GM18858 (cell line): ENCODE data around the gene CPXM2.

ENCODE experiments used
- ATAC-seq: cut with Tn5 transposase; IDR thresholded peaks from one replicate; pipeline ENCODE4 v1.9.1; 2021; ENCODE audit not compliant: unreplicated experiment

Gene CPXM2

DNA sequence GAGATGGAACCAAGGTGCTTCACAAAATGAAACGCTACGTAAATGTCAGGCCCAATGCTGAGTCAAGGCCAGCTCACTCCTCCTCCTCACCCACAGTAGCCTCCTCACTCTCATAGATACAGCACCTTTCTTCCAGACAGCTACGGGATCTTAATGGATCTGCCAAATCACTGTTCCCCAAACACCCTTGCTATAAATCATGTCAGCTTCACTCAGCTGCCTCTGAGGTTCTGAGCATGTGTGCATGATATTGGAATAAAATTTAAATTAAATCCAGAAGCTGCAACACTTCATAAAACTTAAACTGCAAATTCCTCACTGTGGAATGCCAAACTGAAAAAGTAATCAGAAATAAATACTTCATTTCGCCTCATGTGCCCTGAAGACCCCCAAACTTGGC is 14.7 kb upstream of the CPXM2 start:
- ATAC-seq, result no peak

DNA sequence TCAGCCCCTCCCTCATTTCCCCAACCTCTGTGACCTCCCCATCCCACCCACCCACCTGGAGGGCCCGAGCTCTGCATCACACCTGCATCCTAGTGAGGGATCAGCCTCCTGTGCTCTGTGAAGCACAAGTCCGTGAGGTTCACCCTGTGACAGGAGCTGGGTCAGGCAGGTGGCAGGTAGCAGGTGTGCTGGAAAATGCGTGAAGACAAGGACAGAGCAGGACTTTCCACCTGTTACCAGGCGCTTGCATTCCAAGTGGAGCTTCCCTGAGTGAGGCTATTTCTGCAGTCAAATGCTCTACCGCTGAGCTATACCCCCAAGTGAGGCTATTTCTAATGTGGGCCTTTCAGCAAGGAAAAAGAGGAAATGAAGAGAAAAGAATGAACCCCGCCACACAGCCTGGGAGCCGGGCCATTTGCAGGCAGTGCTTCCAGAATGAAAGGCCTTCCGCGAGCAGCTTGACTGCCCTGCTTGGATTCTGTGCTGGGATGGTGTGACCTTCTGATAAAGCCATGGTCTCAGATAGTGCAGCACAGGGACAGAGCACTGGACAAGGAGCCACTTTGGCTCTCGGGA is 13.3 kb upstream of the CPXM2 start:
- no peak for ATAC-seq

DNA sequence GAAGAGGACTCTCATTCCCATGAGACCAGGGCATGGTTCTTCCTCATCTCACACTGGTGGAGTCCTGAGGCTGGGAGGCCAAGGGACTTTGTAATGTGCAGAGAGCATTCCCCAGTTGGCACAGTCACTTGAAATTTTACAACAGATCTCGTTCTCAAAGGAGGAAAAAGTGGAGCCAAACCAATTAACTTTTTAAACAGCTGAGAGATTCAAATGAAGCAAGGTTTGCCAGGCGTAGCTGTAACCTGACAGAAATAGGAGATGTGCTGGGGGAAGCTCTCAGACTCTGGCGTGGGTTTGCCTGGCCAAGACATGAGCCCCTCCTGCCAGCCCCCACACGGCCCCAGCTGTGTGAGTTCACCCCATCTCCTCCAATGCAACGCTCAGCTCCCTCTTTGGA is 12.0 kb upstream of the CPXM2 start:
- no peak for ATAC-seq

DNA sequence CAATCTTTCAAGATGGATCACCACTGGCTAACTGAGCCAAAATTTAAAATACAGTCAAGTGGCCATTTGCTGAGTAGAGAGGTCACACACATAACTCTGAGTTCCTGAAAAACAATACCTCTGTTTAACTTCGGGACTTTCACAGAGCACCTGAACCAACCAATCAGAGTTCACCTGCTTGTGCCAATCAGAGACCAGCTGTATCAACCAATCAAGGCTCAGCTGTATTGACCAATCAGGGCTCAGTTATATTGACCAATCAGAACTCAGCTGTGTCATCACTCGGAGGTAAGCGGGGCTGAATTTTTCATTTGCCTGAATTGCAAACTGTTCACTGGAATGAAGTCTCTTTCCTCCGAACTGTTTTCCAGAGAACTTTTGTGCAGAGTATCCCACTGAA is 10.0 kb upstream of the CPXM2 start:
- no peak for ATAC-seq

DNA sequence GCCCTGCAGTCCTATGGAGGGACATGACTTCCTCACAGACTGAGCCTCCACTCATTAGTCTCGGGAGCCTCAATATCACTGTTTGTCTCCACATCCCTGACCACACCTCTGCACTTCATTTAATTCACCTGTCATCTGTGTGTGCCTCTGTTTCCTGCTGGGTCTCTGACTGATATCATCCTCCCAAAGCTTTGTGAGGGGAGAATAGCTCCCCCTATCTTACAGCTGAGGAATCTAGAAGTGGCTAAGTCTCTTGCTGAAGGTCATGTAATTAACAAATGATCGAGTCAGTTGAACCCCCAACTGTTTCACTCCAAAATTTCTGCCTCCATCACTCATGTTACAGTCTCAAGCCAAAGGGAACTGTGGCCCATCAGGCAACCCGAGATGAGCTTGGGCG is 5.5 kb upstream of the CPXM2 start:
- ATAC-seq, result no peak

DNA sequence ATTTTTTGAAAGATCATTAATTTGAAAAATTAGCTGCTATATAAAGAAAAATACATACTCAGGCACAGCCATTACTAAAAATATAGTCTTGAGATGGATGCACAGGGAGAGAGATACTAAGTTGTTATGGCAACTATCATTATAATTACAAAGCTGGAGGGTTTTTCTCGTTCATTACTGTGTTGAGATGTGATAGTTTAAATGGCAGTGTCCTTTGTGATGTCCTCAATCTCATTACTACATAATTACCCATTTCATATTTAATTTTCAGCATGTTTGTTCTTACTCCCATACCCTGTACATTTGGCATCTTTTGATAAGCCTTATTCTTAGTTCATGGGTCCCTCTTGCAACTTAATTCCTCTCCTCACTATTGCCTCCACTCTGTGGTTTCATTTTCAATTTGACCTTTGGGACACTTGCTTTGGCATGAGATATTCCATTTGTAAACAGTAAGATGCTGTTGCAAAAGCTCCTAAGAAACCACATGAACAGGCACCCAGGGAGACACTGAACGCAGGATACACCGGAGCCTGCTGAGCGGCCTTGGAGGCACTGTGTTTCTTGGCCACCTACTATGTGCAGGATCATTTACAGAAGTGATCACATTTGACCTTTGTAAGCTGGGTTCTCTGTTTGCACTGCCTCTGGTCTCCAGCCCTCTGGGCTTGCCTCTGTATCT is 4.8 kb upstream of the CPXM2 start:
- ATAC-seq, result no peak

DNA sequence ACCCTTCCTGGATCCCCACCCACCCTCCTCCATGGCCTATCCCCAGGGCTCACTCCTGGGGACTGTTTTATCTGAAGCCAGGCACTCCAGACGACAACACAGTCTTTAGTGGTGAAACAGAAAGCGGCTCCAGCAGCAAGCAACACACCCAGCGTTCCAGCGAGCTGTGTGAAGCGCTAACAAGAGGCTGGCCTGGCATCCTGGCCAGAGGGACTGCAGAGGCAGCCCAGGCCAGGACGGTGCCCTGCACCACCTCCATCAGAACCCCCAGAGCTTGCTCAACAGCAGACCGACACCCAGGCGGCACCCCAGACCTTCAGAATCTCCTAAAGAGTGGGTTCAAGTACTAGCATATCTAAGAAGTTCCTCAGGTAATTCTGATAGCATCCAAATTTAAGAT is 2.0 kb upstream of the CPXM2 start:
- ATAC-seq, result no peak

DNA sequence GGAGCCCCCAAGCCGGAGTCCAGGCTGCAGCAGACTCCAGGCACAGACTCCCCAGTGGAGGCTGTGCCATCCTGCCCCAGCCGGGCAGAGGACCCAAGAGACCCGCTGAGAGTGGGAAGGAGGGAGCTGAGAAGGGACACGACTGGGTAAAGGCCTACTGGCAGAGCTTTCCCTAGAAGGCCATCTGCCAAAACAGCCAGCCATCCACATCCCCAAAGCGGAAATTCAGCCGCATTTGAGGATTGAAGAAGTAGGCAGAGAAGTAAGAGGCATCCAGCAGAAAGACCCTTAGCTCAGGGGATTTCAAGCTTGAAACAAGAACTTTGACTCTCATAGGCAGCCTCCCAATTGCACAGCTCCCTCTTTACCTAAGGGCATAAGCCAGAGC is 857 bp downstream of the CPXM2 start:
- ATAC-seq, result no peak

DNA sequence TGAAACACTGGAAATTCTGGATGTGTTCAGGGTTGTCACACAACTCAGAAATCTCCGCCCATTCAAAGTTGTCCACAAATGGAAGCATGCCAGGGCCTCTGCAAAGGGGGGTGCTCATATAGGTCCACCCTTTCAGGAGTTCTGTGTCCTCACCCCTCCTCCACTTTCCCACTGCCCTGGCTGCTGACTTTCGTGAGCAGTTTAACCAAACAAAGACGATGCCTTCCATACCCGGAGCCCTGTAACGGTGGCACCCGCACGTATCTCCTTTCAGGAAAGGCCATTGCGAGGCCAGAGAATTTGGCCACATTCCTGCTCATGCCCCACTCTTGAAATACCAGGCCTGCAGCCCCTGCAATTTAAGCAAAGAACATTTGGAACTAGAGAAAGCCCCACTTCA is 1.4 kb downstream of the CPXM2 start:
- ATAC-seq, result no peak

DNA sequence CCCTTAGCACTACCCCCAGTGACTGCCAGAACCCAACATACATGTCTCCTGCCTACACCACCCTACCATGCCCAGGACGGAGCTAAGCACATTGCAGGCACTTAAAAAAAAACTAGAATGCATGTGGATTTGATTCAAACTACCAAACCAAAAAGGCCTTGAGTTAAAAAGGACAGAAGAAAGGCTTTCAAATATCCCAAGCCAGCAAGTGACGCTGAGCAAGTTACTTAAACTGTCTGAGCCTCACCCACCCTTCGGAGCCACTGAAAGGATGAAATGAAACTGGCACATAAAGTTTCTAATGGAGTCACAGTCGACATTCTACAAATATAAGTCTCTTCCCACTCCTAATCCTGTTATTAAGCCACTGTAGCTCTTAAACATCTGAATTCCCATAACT is 1.8 kb downstream of the CPXM2 start:
- ATAC-seq, result no peak

DNA sequence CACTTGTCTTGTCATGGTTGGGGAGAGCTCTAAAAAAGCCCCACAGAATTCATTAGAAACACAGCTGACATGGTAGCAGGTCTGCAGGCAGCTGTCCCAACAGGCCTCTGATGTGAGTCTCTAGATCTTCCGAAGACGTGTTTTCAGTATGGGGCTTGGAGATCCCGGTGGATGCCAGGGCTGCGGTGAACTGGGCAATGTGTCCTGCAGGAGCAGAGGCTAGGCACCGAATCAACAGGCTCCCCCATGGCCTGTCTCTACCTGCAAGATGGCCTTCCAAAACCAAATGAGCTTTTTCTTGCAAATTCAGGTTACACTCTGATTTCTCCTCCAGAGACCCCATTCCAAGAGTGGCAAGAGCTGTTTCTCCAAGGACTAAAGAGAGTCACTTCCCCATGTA is 2.9 kb downstream of the CPXM2 start:
- ATAC-seq, result no peak

DNA sequence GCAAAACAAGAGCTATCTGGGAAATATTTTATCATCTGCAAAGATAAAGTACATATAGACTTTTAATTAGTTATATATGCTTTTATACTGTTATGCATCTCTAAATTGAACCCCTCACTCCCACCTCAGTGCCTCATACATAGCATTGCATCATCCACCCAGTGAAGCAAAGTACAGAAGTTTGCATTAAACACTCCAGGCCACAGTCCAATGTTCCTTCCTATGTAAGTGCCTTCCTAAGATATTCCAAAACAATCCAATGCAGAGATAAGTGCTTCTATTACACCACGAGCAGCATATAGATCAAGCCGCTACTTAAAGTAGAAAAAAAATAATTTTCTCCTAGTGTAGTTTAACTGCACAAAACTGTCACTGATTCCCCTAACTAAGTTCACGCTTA is 3.4 kb downstream of the CPXM2 start:
- no peak for ATAC-seq

DNA sequence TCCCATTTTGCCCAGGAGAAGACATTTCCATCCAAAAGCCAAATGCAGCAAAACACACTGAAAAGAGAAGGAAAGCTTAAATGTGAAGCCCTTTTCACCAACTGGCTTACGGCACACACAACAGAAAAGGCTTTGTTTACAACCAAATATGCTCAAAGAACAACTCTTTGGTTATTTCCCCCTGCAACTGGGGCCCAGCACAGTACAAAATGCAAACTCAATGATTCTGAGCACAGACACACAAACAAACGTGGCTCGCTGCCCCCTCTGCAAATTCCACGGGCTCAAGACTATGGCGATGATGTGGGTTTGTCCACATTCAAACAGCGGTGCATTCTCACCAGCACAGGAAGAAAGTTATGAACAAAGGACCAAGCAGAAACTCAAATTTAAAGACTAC is 5.3 kb downstream of the CPXM2 start:
- ATAC-seq, result no peak

DNA sequence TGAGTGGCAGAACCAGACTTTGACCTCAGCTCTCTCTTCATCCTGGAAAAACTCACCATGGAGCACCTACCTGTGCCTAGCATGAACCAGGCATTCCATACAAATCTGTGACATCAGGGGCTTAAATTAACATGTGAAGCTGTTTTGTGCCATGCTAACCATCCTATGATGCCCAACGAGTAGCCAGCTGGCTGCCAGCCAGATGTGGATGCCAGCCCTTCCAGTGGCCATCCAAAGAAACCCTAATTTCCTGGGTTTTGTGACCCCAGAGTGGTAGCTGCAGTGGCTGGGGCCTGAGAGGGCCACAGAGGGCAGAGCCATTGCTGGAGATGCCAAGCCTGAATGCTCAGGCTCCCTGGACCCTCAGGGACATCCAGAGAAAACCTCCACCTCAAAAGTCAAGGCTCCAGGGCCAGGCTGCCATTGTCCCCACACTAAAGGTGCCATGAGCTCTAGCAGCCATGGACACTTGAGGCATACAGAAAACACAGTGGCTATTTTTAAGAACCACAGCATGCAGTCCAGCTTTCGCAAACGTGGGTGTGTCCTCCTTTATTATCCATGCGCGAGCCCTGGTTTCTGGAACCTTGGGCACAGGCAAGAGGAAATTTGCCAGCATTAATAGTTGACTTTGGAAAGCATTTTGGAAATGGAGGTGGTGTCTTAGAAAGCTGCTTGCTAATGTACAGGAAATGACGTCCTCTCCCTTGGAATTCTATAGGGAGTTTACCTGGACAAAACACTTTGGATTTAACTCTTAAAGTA is 6.0 kb downstream of the CPXM2 start:
- no peak for ATAC-seq

DNA sequence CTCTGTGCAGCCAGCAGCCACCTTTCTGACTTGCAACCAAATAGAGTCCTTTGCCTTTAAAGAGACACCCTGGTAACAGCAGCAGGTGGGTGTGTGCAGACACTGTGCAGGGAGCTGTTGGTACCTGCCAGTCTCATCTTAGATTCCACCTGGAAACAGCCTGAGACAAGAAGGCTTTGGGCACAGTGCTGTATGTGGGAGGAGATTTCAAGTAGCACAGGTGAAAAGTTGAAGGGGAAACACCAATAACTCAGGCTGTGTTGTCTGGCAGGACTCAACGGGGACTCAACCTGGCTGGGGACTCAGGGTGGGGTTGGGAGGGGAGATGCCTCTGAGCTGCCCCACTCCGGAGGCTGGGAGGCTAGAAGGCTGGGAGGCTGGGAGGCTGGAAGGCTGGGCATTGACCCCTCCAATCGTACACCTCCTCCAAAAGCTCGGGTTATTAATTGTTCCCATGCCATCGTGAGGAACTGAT is 6.7 kb downstream of the CPXM2 start:
- ATAC-seq, result no peak

DNA sequence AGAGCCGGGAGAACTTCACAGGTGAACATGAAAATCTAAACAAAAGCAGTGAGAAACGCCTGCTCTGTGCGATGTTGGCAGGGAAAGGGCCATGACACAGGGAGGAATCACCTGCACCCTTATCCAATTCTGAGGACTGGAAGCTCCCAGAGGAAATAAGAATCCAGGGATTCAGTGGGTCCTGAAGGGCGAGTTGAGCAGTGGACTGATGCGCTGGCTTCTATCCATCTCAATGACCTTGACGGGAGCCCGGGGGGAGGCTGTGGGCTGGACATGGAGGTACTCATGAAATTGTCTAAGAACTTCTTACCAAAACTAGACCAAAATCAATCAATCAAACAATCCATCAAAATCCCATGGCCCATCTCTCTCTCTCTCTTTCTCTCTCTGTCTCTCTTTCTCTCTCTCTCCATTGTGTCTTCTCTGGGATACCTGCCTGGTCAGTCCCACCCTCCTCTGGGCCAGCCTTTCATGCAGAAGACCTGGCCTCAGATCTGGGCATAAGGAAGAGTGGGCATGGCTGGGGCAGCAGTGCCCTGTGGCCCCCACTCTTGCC is 7.2 kb downstream of the CPXM2 start:
- ATAC-seq, result no peak

DNA sequence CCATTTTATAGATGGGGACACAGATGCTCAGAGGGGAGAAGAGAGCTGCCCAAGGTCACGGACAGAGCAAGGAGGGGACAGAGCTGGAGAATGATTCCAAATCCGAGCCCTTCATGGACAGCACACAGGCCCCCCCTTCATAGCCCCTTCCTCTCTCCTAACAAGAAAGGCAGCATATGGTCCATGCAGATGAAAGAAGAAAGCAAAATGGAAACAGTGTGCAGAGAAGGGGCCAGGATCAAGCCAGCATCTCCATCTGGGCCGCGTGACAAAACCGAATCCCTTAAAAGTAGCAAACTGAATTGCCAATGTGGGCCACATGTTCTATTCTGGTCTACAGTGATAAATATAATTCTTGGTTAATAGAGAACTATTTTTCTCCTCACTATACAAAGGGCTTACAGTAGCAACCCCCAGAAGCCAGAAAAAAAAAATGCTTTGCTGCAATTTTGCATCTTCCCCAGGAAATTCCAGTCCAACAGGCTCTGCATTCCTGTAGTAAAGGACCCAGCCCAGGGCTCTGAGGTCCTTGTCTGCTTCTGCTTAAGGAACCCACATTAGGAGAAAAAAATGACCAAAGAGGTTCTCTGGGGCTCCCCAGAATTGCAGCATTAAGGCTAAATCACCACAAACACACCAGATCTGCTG is 7.8 kb downstream of the CPXM2 start:
- no peak for ATAC-seq

DNA sequence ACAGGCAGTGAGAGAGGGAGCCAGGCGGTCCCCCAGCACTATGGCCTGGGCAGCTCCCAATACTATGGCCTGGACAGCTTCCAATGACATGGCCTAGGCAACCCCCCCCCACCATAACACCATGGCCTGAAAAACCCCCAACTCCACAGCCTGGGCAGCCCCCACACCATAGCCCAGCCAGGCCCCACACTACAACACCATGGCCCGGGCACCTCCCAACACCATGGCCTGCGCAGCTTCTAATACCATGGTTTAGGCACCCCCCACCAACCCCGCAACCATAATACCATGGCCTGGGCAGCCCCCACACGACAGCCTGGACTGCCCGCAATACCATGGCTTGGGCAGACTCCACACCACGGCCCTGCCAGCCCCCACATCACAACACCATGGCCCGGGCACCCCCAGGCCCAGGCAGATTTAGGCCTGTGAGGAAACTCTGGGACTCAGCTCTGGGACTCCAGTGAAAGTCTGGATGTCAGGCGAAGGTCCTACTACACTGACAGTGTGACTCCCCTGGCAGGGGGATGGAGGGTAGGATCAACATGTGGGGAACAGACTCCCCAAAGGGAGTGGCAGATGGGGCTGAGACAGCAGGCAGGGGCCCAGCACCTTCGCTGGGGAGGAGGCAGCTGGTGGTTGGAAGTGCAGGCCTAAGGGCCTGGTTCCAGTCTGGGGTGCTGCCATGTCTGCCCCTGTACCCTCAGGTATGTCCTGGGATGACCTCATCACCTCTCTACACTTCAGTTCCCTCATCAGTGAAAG is 8.7 kb downstream of the CPXM2 start:
- ATAC-seq, result no peak

DNA sequence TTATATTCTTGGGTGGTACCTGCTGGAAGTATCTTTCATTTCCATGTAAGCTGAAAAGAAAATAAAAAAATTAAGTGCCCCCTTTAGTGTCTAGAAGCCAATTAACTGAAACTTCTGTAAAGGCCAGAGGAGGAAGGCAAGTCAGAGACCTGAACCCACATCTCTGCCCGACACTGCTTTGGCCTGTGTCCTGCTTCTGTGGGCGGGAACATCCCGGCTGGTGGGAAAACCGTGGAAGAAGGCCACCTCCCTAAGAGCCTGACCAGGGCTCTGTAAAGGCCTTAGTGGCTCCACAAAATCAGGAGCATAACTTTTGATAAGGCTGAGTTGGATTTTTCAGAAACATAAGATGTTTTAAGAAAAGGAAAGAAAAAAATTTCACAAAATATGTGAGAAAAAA is 9.4 kb downstream of the CPXM2 start:
- no peak for ATAC-seq

DNA sequence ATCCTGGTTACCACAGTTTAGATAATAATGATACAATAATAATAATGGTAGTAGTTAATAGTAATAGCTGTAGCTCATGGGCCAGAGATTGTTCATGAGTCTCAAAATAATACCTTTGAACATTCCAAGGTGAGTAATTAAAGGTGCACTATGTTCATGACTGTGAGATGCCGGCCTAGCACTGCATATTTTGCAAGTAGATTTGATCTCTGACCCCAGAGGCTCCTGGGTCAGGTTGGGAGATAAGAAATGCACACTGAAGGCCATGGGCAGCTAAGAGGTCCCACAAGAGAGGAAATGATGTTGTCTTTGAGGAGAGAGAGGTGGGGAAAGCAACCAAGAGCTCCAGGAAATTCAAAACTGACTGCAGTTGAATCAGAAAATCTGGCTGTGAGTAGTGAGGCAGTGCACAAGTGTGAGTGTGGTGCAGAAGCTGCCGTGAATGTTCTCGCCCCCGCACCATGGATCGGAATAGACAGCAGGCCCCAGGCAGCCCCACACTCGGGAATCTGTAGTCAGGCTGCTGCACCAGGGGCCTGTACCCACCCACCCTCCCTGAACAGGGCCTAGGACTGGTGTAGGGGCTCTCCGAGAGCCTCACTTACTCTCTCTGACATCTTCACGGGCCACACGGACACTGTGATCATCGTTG is 11.9 kb downstream of the CPXM2 start:
- no peak for ATAC-seq
